ENCODE data around the gene RPS19. TPM values are rescaled to one million over a fixed set of nuclear protein-coding genes. Genes with fewer than 3 reads are reported as not detected.

The RPS19 gene
- total and polyA plus RNA-seq, 10 of the 15 experiments (the other 5 are each of a cell fraction or from before 2014, with no cell fraction given) = 2,615 to 5,578 (median 4,127) TPM

GRCh38 chr19:41859618-41860418 is at the start of gene RPS19 (continued):
- TF ChIP-seq TCF12 (IDR thresholded peaks at IDR 0.05; ENCODE audit: low read depth, low read length) (peak; percentile 53; the same call in 1 of the 2 replicates), RCOR1 (conservative IDR thresholded peaks at IDR 0.05; ENCODE audit: low read depth, low read length) (peak; percentile 99), LARP7 (IDR thresholded peaks at IDR 0.05) (peak; percentile 97), CTCF (IDR thresholded peaks at IDR 0.05 in 2 of 3, conservative IDR thresholded peaks at IDR 0.05 in 1 of 3; ENCODE audit: control insufficient read depth in 2 of 3, extremely low read depth in 1 of 3, insufficient read depth in 1 of 3, low read depth in 3 of 3, low read length in 3 of 3) (peak in 2 of 3 experiments; percentile 51 to 62; a peak in 4 of 6 replicates), BCLAF1 (IDR thresholded peaks at IDR 0.05) (peak; percentile 75; the same call in 1 of the 2 replicates), GABPA (IDR thresholded peaks at IDR 0.05; ENCODE audit: low read depth) (peak; percentile 94), POLR2AphosphoS2 (IDR thresholded peaks at IDR 0.05; ENCODE audit: low read depth, low read length) (peak; percentile 84), POLR2AphosphoS5 (IDR thresholded peaks at IDR 0.05; ENCODE audit: low read length) (peak; percentile 98), NR2F1 (conservative IDR thresholded peaks at IDR 0.05) (peak; percentile 80), SMAD1 (IDR thresholded peaks at IDR 0.05; ENCODE audit: low read depth, partially characterized antibody) (peak; percentile 85), ETV6 (conservative IDR thresholded peaks at IDR 0.05 in 1 of 2, IDR thresholded peaks at IDR 0.05 in 1 of 2; ENCODE audit: borderline replicate concordance in 1 of 2, low read depth in 1 of 2) (peak; percentile 100), ZBTB33 (IDR thresholded peaks at IDR 0.05) (peak; percentile 28; the same call in 1 of the 2 replicates), MLLT1 (IDR thresholded peaks at IDR 0.05) (peak; percentile 90), MXI1 (IDR thresholded peaks at IDR 0.05; ENCODE audit: low read depth, low read length) (peak; percentile 98), PBX3 (IDR thresholded peaks at IDR 0.05; ENCODE audit: insufficient replicate concordance, low read depth, low read length) (no peak), RAD51 (IDR thresholded peaks at IDR 0.05) (no peak), HCFC1 (IDR thresholded peaks at IDR 0.05; ENCODE audit: low read length) (peak; percentile 91), ESRRA (IDR thresholded peaks at IDR 0.05; ENCODE audit: low read length) (0 out of 2 replicates have a peak, but pooled peaks have one; percentile 36), CREM (IDR thresholded peaks at IDR 0.05; ENCODE audit: low read depth) (peak; percentile 88), TAF1 (IDR thresholded peaks at IDR 0.05; ENCODE audit: borderline replicate concordance, low read depth, low read length) (peak; percentile 99)

Measured in GM12878 (cell line).